IPS-NIHi11 (cell line): Measurements from ENCODE around the gene ZNF469.

Experiments used
- DNase-seq: peaks from one replicate; pipeline ENCODE4 v3.0.0; 2012; ENCODE audit warnings: mixed read lengths, low spot score

The ZNF469 gene

DNA sequence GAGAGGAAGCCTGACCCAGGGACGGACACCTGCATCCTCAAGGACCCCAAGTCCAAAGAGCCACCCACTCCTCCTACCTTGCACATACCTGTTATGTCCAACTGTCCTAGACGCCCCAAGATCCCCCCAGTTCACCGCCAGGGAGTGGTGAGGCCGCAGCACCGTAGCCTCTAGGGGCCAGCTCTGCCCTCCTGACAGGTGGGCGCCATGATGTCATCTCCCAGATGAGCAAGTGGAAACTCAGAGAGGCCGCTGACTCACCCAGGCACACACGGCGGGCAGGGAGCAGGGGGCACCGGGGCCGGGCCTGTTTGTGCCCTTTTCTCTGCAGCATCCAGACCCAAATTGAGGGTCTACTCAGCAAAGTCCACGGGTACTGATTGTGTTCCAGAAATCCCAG lies 4.8 kb upstream of the ZNF469 start:
- no peak for DNase-seq

DNA sequence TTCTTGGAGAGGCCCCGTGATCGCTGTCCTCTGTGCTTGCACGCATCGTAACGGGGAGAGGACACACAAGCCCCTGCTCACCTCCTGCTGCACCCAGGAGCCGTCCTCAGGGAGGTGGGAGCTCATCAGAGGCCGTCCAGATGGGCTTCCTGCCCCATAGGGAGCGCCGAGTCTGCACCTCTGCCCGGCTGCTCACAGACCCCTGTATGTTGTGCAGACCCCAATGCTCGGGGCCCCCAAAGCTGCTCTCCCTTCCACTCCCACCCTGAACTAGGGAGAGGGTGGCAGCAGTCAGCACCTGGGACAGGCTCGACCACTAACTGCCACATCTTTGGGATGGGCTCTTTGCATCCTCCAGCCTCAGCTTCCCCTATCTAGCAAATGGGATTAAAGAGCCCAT lies 4.4 kb upstream of the ZNF469 start:
- no peak for DNase-seq

DNA sequence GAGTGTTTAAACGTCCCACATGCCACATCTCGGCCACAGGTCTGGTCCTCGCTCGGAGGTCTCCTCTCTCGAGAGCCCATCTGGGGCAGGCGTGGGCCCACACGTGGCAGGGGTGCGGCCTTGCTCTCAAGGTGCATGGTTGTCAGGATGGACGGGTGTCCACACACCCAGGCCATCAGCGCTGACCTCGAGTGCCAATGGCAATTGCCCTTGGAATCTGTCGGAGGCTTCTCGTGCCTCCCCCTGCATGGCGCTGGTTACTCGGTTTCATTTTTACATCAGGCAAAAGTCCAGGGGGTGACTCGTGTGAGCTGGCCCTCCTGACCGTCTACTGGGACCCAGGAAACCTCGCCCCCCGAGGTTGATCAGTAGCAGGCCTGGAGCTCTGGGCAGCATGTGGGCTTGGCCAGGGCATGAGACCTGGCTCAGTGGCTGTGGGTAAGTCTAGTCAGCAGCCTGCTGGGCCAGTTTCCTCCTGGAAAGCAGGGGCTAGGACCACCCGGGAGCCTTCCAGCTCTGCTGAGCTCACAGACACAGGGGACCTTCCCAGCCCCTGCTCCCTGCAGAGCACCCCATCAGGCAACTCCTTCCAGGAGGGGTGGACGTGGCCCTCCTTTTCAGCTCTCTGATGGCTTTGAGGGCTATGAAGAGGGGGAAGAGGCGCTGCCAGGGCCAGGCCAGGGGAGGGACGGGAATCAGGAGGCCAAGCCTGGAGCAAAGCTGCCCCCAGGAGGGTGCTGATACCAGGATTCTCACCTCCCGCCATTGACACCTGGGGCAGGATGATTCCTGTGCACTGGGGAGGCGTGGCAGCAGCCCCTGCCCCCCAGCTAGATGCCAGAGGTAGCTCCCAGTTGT lies 3.7 kb upstream of the ZNF469 start:
- no peak for DNase-seq

DNA sequence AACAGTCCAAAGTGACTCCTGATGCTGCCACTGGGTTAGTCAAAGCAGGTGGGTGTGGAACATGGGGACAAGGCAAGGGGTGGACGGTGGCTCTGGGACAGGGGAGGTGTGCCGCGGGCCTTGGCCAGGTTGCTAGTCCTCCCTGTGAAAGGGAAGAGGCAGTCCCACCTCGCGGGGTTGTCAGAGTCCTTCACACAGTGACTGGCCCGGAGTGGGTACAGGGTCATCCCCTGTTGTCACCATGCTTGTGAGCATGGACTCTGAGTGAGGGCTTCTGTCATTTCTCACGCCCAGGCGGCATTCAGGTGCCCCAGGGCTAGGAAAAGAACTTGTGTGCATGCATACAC lies 3.1 kb upstream of the ZNF469 start:
- DNase-seq, result no peak

DNA sequence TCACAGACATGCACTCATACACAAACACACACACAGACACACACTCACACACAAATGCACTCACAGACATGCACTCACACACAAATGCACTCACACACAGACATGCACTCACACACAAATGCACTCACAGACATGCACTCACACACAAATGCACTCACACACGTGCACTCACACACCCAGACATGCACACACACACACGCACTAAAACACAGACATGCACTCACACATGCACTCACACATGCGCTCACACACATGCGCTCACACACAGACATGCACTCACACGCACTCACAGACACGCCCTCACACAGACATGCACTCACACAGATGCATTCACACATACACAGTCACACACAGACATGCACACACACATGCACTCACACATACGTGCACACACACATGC lies 2.7 kb upstream of the ZNF469 start:
- no peak for DNase-seq

DNA sequence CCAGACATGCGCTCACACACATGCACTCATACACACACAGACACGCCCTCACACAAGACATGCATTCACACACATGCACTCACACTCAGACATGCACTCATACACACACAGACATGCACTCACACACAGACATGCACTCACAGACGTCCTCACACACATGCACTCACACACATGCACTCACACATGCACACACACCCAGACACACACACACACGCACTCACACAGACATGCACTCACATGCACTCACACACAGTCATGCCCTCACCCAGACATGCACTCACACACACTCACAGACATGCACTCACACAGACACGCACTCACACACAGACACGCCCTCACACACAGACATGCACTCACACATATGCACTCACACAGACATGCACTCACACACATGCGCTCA lies 2.1 kb upstream of the ZNF469 start:
- no peak for DNase-seq

DNA sequence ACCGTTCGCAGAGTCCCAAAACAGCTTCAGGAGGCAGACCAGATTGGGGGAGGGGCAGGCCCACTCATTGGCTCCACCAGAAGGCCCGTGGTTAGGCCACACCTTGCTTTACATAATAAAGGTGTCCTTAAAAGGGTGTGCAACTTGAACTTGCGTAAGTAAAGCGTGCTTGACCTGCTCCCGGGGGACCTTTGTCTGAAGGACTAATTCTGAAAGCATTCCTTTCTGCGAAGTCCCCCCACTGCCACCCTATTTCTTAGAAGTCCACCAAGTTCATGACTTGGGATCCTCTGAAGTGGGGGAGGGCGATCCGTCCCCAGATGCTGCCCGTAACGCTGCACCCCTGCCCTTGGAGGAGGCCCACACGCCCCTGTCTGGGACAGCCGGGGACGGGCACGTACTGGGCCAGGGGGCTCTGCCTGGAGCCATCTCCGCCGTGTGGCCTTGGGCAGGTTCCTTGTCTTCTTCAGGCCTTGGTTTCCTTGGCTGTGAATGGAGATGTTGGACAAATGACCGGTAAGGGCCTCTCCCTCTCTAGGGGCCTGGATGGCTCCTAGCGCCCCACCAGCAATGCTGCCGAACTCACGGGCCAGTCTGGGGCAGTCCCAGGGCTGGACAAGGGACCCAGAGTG lies 823 bp upstream of the ZNF469 start:
- peak; percentile 70 for DNase-seq

DNA sequence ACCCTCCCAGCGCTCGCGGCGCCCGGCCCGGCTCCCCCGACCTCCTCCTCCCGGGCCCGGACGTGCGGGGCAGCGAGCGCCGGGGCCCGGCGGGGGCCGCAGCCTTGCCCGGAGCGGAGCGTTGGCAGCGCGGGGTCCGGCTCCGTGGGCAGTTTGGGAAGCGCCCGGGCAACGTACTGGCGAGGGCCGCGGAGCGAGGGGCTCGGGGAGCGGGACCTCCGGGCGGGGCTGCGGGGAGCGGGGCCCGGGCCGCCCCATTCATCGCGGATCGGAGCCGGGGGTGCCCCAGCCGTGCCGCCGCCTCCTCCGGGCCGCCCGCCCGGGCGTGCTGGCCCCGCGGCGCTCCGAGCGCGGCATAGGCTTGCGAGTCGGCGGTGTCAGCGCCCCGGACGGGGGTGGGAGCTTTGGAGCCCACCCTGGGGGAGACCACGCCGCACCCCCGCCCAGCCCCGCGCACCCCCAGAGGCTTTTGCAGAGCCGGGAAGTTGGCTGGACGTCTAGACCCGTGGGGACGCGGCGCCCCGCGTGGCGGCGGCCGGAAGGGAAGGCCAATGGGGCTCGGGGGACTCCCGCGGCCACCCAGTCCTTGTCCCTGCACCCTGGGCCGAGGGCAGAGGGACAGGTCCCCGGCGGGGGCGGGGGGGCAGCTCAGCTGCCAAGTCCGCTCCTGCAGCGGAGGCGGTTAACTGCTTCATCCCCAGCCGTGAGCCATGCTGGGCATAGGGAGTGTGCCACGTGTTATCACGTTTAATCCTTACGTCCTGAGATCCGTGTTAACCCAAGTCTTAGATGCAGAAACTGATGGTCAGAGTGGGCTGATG lies 852 bp downstream of the ZNF469 start:
- peak; percentile 61 for DNase-seq

DNA sequence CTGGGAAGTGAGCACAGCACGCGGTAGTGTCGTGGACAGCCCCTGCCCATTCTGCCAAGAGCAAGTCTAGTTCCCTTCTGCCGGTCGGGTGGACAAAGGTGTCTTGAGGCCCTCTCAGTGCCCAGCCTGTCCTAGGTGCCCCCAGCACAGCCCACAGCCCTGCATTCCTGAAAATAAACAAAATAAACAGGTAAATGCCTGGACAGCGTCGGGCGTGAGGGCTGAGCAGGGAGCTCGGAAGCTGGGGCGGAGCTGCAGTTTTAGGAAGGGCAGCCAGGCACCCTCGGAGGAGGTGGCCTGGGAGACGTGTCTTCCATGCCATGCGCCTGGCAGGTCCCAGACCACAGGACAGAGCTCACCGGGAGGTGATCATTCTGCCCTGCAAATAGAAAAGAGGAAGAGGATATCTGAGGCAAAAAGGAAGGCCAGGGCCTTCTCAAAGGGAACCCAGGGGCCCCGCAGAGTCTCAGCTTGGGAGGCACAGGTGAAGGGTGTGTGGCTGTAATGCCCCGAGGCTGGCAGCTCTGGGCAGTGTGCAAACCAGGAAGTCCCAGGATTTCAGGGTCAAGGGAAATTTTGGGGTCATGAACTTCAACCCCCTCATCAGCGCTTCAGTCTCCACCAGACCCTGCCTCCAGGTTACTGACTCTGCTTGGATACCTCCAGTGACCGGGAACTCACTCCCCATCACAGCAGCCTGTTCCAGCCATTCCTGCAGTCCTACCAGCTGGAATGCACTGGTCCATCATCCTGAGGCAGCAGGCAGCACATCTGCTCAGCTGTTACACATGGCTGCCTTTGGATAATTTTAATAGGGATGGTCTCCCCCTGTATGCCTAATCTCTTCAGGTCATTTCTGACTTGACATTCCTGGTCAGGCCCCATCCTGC lies 1.7 kb downstream of the ZNF469 start:
- DNase-seq, result no peak

DNA sequence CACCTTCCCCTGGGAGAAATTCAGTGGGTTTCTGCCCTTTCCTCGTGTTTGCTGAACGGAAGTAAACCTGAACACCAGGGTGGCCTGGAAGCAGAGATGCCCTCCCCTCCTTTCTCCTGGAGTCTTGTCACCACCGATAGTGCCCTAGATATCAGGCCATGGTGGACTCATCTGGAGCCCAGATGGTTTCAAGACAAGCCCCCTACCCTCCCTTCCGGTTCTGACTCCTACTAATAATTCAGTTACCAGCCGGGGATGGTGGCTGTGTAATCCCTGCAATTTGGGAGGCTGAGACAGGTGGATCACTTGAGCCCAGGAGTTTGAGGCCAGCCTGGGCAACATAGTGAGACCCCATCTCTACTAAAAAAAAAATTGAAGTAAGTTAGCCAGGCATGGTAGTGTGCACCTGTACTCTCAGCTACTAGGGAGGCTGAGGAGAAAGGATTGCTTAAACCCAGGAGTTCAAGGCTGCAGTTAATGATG lies 2.4 kb downstream of the ZNF469 start:
- DNase-seq, result no peak

DNA sequence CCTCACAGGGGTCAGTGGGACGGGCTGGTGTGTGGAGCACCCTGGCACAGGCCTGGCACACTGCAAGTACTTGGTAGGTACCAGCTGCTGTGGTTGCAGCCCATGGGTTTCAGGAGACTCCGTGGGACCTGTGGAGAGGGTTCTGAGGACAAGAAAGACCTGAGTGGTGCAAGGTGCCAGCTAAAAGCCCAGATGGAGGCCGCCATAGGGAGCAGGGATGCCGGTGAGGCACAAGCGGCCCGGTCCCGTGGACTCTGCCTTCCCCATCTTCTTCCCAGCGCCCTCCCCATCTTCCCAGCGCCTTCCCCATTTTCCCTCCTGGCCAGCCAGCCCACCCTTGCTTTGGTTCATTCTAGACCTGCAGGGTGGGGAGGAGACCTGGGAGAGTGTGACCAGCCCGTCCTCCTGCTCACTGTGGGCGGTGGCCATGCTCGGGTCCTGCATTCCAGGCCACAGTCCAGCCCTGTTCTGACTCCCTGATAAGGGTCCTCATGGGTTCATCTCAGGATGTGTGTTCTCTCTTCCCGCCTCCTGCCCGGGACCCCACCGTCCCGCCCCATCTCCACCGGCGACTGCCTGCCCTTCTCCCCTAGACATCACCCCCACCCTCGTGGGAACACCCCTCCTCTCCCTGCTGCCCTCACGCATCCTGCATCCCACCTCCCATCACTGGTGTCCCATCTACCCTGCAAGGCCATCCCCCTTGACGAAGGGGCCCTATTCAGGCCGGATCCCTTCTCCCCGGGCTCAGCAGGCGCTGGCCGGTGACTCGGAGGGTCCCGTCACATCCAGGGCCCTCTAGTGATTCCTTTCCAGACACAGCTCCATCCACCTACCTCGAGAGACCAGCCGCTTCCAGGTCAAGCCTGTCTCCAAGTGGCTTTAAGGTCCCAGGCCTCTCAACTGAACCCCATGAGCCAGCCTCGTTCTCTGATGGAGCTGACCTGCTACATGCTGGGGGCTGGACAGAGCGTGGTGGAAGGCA lies 3.4 kb downstream of the ZNF469 start:
- no peak for DNase-seq

DNA sequence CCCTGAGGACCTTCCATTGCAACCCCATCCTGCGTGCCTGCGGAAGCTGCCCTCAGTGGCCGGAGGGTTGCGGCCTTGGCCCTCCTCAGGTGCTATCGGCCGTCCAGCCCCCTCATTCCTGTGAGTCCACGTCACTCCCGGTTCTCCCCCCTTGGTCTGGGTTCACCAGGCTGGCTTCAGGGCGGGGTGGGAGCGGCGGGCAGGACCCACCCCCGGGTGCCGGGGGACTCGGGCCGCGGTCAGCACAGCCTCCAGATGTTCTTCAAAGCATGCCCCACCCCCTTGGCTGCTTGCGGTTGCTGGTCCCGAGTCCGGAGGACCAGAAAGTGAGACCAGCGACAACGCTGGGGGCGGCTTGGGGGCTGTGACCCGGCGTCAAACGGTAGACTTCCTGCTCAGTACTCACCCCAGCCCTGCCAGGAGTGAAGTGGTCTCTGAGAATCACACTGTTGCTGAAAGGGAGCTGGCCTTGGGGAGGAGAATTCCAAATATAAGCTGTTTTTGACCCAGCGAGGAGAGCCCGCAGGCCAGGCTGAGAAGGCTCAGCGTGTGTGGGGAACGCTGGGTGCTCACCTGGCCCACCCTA lies 4.5 kb downstream of the ZNF469 start:
- no peak for DNase-seq

DNA sequence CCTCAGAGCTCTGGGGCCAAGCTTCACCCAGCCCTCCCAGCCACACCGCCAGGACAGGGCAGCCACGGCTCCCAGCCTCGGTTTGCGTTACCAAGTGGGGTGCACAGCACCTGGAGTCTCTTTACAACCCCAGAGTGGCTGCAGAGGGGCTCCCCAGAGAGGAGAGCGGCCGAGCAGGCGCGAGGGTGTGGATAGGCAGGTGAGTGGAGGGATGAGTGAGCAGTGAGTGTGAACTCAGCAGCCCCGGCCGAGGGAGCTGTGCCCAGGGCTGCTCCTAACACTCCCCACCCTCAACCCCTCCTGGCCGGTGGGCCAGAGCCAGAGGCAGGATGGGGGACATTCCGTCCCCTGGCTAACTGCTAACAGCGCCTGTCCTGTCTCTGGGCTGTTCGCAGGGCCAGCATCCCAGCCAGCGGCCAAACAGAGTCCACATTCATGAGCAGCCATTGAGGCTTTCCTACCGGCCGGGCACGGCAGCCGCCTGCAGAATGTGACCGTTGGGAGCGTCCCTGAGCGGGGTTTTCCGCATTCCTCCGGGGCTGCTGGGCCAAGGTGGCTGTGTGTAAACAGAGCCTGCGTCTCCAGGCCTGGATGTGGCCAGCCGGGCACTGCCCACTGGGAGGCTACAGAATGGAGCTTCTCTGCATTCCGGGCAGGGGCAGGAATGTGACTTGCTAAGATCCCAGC lies 5.3 kb downstream of the ZNF469 start:
- peak; percentile 60 for DNase-seq

DNA sequence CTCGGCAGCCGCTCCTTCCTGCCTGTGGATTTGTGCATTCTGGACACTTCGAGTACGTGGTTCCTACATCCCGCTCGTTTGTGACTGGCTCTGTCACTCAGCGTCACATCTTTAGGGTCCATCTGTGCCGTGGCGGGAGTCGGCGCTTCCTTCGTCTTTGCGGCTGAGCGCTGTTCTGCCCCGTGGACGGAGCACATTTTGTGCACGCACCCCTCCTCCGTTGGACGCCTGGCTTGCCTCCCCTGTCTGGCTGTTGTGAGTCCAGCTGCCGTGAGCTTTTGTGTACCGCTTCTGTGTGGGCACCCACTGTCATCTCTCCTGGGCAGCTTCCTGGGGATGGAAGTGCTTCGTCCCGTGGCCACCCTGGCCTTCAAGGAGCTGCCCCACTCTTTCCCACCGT lies 6.4 kb downstream of the ZNF469 start:
- DNase-seq, result no peak

DNA sequence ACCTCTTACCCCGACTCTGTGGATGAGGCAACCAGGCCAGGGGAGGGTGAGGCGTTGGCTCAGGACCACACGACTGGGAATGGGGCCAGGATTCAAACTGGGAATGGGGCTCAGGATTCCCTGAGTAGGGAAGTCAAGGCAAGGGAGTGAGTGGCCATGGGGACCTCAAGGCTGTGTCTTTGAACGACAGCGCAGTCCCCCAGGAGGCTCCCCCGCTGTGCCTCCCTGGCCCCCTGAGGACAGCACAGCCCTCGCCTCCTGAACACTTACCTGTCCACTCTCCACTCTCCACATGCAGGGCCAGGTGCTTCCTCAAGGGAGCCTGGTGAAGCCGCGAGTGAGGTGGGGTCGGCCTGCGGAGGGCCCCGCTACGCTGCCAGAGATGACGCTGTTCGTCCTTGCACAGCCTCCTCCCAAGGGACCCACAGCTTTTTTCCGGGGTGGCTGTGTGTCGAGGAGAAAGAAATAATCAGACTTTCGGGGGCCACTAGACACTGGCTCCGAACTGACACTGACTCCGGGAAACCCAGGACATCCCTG lies 6.9 kb downstream of the ZNF469 start:
- no peak for DNase-seq

DNA sequence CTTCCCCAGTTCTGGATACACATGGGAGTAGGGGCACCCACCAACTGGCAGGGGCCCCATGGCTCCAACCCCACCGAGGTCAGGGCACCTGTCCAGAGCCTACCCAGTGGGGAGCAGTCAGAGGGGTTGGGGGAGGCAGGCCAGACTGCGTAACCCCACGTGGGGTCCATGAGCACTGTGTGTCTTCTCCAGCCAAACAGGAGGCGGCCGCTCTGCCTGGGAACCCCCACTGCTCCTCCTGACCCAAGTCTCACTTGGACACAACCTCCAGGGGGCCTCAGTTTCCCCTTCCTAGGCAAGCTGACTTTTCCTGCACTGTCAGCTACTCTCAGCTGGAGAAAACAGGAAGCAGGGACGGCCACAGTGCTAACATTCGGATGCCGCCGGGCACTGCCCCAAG lies 7.5 kb downstream of the ZNF469 start:
- no peak for DNase-seq

DNA sequence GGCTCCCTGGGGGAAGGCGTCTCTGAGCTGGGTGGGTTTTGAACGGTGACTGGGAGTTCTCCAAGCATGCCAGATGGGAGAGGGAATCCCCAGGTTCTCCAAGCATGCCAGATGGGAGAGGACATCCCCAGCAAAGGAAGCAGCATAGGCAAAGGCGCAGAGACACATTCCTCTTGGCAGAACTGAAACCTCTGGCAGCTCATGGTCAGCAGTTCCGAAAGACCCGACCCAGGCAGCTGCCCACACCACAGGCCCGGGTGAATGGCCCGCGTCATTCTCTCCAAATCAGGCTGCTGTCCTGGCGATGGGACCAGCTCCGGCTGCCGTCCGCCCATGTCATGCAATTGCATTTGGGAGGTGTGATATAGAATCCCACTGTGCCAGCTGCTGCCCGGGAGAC lies 8.0 kb downstream of the ZNF469 start:
- no peak for DNase-seq

DNA sequence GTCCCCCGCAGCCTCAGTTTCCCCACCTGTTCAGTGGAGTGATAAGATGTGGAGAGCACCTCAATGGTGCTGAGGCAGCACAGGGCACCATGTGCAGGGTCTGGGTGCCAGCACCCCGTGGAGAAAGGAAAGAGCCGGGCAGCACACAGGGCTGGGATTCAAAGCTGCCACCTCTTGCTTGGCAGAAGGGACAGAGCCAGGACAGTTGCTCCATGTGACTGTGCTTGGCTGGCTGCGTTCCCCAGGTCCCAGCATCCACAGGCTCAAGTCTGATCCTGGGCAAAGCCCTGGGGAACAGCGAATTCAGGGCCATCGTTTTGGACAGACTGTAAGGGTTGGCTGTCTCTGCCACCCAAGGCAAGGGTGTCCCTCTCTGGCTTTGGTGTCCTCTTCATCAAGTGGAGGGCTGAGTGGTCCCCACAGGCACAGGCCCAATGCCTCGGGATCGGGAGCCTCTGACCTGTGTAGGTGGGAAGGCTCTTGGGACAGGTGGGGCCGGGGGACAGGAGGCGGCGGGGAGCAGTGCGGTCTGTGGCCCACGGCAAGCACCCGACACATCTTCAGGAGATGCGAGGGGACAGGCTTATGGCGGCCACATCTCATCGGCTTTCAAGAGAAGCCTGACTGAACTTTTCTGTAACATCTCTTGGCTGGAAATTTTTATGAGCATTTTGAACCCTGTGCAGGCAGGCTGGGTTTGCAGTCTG lies 8.5 kb downstream of the ZNF469 start:
- DNase-seq, result no peak

DNA sequence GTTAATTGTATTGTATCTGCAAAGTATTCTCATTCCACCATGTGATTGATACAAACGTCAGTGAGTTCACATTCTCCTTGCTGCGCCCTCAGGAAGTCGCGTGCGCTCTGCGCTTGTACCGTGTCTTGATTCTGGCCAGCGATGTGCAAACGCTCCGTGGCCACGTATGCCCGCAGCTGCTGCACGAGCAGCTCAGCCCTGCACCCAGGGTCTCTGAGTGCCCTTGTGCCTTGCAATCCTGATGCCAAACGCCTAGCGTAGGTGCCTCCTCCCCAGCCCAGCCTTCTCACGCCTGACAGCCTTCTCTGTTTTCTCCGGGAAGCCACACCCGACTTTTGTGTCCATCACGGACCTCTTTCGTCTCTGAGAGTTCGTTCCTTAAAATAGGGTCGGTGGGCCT lies 9.4 kb downstream of the ZNF469 start:
- DNase-seq, result no peak
